Epidermal melanocyte (primary cell): Measurements from ENCODE around the gene RBM28.
"Not testable (repeated sequence)": the region's sequence is repeated elsewhere in the genome, so short reads cannot be mapped to it uniquely, and the experiment has no call there.

Experiments
- DNase-seq: peaks from one replicate; pipeline ENCODE4 v3.0.0; 2011; ENCODE audit warnings: low spot score; ENCODE audit not compliant: insufficient read length

Gene RBM28

GRCh38 chr7:128284102-128284501 is 59.6 kb downstream of the RBM28 start:
- no peak for DNase-seq

- DNase-seq: no peak
Measured at GRCh38 chr7:128281605-128282380, 61.9 kb downstream of the RBM28 start.

GRCh38 chr7:128280451-128280850 is 63.3 kb downstream of the RBM28 start:
- DNase-seq: not testable (repeated sequence)

DNA sequence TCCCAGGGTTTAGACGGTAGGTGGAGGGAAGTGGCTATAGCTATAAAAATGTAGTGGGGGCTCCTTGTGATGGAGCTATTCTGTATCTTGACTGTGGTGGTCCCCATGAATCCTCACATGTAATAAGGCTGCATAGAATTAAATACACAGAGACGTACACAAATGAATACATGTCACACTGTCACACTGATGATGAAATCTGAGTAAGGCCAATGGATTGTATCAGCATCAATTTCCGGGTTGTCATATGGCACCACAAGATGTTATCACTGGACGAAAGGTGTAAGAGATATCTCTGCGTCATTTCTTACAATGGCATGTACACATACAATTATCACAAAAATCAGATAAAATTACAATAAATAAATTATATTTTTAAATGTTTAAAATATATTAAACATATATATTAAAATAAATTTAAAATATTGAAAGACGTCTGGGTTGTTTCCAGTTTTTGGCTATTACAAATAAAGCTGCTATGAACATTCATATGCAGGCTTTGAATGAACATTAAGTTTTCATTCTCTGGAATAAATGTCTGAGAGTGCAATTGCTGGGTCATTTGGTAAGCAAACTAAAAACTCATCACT is 64.5 kb downstream of the RBM28 start:
- no peak for DNase-seq

DNA sequence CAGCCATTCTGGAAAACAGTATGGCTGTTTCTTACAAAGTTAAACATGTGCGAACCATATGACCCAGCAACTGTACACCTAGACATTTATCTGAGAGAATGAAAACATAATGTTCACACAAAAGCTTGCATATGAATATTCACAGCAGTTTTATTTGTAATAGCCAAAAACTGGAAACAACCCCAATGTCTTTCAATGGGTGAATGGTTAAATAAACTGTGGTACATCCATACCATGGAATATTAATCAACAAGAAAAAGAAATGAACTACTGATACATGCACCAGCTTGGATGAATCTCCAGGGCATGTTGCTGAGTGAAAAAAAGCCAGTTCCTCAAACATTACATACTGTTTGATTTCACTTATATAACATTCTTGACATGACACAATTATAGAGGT is 65.3 kb downstream of the RBM28 start:
- DNase-seq: no peak

DNA sequence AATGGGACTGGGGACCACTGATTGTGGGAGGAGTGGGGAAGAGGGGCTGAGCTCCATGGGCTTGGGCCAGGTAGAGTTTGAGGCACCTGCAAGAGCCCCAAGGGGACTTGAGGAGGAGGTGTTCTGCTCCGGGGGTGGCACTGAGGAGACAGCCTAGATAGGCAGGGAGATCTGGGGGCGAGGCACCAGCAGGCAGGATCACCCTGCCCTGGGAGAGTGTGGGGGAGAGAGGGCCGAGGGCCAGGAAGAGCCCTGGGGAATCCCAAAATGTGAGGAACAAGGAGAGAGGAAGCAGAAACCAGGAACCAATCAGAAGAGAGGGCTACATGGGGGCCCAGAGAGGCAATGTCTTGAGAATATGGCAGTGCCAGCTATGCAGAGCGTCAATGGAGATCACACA is 68.0 kb downstream of the RBM28 start:
- DNase-seq: no peak

DNA sequence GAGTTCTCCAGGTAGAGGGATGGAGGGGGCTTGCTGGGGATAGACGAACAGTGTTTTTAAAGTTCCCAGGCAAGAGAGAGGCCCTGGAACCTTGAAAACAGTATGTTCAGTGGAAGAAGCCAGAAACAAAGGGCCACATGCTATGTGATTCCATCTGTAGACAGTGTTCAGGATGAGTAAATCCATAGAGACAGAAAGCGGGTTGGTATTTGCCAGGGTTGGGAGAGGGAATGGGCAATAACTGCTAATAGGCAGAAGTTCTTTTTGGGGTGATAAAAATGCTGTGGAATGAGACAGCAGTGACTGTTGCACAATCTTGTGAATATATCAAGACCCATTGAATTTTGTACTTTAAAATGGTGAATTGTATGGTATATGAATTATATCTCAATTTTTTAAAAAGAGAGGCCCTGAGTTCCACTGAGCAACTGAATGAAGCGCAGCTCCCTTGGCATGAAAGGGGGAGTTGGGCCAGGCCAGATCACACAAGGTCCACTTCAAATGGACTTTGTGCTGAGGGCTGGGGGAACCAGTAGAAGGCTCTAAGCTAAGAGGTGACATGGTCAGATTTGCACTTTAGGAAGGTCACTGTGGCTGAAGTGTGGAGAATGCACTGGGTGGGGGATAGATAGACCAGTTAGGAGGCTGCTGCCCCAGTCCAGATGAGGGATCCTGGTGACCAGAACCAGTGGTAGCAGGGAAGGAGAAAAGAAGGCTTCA is 68.7 kb downstream of the RBM28 start:
- DNase-seq: no peak

GRCh38 chr7:128274246-128274883 is 69.3 kb downstream of the RBM28 start:
- DNase-seq: no peak

DNA sequence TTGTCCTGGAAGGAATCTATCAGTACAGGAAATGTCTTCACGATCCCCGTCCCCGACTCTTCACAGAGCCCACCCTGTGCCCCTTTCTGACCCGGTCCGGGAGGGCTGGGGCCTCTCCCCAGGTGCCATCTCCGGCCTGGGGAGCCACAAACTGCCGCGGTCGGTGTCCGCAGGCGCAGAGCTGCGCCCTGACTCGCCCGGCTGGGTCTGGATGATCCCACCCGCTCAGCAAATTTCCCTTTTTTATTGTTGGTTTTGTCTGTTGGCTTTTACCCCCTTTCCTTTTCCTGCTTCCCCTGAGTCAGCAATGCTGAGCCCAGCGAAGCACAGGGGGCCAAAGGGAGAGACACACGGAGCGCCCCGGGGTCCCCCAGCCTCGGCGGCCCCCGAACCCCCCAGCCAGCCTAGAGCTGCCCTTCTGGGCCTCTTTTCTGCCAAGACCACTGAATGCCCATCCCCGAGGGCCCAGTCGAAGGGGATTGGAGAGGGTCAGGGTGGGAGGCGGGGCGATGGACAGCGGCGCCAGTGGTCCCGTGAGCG is 71.7 kb downstream of the RBM28 start:
- DNase-seq: no peak

DNA sequence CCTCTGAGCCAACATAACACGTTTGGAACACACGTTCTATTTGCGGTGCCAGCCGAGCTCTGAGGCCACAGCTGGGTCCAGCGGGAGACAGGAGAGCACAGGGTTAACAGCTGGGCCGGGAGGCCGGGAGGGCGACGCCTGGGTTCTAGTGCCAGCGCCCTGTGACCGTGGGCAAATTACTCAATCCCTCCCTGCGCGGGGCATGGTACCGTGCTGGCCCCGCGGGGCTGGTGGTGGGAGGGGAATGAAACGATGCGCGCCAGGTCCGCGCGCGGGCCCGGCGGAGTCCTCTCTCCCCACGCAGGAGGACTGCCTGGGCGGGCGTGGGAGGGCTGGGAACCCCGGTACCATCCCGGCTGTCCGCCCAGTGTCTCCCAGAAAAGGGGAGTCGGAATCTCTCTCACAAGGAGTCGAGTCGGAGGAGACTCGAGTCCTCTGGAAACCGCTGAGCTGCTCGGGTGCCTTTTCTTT is 72.2 kb downstream of the RBM28 start:
- no peak for DNase-seq

DNA sequence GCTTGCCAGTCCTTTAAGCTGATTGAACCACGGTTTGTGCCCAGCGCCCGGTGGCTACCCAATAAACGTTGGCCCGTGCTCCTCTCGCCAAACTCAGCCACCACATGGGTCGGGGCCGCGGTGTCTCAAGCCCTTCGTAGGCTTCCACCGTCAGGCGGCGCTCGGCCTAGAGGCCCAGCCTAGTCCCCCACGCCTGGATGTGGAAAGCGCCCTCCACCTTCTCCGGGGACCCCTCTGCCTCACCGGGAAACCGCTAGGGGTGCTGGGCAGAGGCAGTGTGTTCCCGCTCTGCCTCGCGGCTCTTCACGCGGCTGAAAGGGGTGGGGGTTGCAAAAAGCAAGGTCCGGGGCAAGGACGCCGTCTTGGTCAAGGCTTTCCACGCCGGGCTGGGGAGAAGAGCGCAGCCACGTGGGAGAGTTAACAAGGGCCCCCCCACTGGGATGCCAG is 72.9 kb downstream of the RBM28 start:
- DNase-seq: no peak

DNA sequence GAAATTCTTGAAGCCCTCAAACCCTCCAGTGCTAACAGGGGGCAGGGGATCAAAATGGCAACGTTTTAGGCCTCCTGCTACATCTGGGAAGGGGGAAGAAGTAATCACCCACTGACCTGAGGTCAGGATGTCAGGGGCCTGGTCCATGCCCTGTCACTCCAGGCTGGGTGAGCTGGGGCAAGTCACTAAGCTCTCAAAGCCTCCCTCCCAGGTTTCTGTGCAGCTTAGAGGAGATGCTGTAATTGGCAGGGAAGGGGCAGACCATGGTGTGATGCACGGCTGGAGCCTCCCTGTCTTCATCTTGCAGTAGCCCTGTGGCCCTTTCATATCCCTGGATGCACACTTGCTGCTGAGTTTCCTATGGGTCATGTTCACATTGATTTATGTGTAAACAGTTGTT is 75.5 kb downstream of the RBM28 start:
- DNase-seq: no peak

DNA sequence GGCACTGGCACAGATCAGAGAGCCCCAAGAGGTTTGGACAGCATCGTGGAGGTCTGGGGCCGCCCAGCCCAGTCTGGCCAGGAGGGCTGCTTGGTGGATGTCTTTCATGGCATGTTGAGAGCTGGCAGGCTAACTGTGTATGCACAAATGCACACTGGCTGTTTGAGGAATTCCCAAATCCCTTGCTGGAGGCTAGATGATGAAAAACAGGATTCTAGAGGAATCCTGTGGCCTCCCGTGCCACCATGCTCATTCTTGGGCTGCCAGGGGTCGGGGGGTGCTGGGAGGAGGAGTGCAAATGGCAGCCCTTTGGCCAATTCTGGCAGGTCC is 76.1 kb downstream of the RBM28 start:
- DNase-seq: peak; percentile 58

DNA sequence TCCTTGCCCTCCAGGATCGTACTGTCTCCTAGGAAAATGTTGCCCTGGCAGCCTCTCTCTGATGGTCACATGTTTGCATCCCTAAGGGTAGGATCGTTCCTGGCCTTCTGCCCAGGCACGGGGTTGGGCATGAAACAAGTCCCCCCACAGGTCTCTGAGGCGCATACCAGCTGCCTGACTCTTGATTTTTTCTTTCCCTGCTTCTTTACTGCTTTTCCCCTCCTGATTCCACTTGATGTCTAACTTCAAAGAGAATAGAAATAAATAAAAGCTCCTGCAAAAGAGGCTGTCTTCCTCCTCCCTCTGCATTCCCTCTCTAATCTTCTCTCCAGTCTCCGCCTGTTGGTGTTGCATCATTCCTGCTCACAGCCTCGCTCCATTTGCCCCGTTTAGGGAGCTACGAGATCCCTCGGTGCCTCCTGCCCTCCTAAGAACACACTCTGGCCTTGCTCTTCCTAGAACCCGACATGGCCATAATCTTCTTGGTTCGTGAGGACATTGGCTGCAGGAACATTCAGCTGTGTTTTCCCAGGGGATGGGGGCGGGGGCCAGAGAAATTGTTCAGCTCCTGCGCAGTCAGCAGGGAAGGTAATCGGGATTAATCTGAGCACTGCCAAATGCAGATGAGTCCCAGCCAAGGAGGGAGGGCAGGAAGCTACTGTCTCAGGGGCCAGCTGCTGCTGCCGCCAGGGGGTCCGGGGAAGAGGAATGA is 76.7 kb downstream of the RBM28 start:
- peak; percentile 84 for DNase-seq

DNA sequence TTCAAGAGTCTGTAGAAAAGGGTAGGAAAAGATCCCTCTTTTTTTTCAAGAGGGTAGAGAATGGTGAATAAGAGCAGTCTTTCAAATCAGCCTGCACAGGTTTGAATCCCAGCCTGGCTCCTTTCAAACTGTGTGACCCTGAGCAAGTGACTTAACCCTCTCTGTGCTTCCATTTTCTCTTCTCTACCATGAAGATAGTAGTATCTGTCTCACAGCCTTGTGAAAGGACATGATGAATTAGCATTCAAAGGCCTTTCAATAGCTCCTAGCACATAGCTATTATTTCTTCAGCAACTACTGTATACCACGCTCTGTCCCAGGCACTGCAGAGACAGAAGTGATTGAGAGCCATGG is 77.2 kb downstream of the RBM28 start:
- DNase-seq: no peak

GRCh38 chr7:128265906-128266300 is 77.8 kb downstream of the RBM28 start:
- no peak for DNase-seq

DNA sequence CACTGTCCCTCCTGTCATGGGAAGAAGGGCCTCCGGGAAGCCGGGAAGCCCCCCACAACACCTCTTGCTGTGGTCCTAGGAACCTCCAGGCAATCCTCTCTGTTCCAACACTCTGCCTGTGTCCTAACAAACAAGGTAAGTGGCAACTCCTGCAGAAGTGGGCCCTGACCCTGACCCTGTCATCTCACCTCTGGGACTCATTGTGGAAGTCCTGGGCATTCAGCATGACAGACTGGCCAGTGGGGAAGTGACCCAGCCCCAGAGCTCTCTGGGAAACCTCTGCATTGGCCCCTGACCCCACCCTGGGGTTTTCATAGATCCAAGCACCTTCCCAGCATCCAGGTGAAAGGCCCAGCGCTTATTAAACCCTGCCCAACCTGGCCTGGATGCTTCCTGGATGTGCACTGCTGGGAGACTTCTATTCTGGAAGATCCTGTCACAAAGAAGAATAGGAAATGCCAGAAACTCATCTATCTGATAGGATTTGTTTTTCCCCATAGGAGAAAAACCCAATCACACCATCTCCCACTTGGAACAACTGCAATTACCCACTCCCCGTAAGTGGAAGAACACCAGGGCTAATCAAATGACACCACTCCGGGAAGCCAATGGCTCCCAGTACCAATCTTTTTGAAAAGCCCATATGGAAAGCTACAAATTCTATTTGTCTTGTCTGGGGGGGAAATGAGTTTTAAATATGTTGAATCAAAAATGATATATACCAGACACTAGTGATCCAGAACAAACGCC is 78.4 kb downstream of the RBM28 start:
- DNase-seq: no peak

DNA sequence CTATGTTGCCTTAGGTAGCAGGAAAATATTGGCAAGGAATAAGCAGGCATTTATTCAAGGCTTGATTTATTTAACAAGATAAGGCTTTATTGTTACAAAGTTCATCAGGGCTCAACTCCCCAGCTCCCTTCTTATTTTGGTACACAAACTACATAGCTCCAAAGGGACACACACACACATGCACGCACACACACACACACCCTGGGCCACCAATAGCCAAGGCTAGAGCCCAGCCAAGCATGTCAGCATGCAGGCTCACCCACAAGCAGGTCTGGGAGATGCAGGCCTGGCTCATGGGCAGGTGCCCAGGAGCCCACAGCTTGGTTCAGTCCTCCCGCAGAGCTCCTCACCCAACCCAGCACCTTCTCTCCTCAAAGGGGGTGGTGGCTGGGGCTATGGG is 79.2 kb downstream of the RBM28 start:
- no peak for DNase-seq

GRCh38 chr7:128263420-128263819 is 80.3 kb downstream of the RBM28 start:
- no peak for DNase-seq

- DNase-seq: no peak
Measured at GRCh38 chr7:128262273-128263028, 81.3 kb downstream of the RBM28 start.
